Subcutaneous abdominal adipose tissue (tissue), 5 donors: ENCODE measurements around the gene SUOX.

ENCODE experiments used
- H3K27ac ChIP-seq: one replicate; pipeline ENCODE4 v1.7.0; 2013; ENCODE audit warnings: low read depth, mild to moderate bottlenecking, inconsistent platforms, low read length, moderate library complexity
- H3K27me3 ChIP-seq, 5 donors: one replicate each; pipeline ENCODE4 v1.7.0; 2013; ENCODE audit warnings: low read length in 5 of 5, inconsistent platforms in 1 of 5; ENCODE audit not compliant: control insufficient read depth in 5 of 5, insufficient read depth in 4 of 5
- H3K36me3 ChIP-seq, 5 donors: one replicate each; pipeline ENCODE4 v1.7.0; 2013; ENCODE audit warnings: low read length in 5 of 5; ENCODE audit not compliant: control insufficient read depth in 5 of 5, insufficient read depth in 5 of 5
- H3K4me1 ChIP-seq, 5 donors: one replicate each; pipeline ENCODE4 v1.7.0; 2013; ENCODE audit warnings: low read length in 5 of 5, mild to moderate bottlenecking in 3 of 5, moderate library complexity in 1 of 5; ENCODE audit not compliant: control insufficient read depth in 5 of 5, insufficient read depth in 5 of 5
- H3K4me3 ChIP-seq, 5 donors: one replicate each; pipeline ENCODE4 v1.7.0; 2013; ENCODE audit warnings: low read length in 5 of 5, low read depth in 1 of 5
- H3K9ac ChIP-seq, 5 donors: one replicate each; pipeline ENCODE4 v1.7.0; 2013; ENCODE audit warnings: low read length in 5 of 5, mild to moderate bottlenecking in 4 of 5, moderate library complexity in 3 of 5
- H3K9me3 ChIP-seq, 5 donors: one replicate each; pipeline ENCODE4 v1.7.0; 2013; ENCODE audit warnings: low read length in 5 of 5; ENCODE audit not compliant: control insufficient read depth in 5 of 5
- donor health status: healthy.
- donor health status: healthy.
- donor health status: healthy.
- donor health status: healthy.
- donor health status: healthy.

SUOX gene

DNA sequence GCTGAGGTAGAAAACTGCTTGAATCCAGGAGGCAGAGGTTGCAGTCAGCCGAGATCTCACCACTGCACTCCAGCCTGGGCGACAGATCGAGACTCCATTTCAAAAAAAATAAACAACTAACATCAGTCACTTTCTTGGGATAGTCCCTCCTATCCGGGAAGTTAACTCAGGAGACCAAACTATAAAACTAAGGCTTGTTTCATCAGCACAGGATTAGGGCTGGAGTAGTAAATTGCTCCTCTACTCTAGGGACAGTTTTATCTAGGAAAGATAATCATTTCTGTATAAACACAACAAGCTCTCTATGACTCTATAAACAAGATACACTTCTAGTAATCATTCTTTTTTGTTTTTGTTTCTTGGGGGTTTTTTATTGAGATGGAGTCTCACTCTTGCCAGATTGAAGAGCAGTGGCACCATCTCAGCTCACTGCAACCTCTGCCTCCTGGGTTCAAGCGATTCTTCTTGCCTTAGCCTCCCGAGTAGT is 56.4 kb downstream of the SUOX start:
- no peak overlapping the region for H3K9ac ChIP-seq
- H3K36me3 ChIP-seq, result no peaks in the 10 kb centered on the region
- no peaks in the 10 kb centered on the region for H3K27me3 ChIP-seq
- H3K4me3 ChIP-seq, result no peak overlapping the region
- H3K9me3 ChIP-seq, result no peaks in the 10 kb centered on the region
- H3K4me1 ChIP-seq, result no peaks in the 10 kb centered on the region
- H3K27ac ChIP-seq, result no peak overlapping the region
